GM18873 (cell line): ENCODE data around the gene RERE.

Source experiments
- ATAC-seq: cut with Tn5 transposase; IDR thresholded peaks from one replicate; pipeline ENCODE4 v1.9.1; 2021; ENCODE audit warnings: mild to moderate bottlenecking, moderate library complexity, moderate number of reproducible peaks; ENCODE audit not compliant: unreplicated experiment, low FRiP score

RERE gene

DNA sequence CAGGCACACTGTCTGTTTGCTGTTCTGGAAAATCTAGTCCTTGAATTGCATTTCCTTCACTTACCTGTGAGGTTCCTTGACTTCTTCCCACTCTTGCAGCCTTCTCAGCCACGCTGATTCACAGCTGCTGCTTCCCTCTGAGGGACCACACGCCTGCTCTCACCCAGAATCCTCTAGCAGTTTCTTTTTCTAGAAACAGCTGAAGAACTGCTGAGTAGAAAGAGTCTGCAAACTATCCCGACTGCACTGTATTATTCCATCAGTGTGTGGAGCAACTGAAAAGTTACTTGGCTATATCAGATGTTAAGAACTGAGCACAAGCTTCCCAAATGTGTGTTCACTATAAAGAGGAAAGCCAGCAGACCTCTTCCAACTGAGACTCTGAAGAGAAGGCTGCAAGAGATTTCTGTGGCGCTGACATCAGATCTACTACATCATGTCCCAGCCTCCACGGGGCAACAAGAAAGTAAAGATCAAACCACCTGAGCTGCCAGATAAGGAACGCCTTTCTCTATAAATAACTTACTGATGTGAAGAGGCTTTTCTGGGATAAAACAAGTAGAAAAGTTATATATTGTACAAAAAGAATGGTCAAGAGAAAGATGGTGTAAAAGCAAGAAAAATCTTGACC lies 226.6 kb downstream of the RERE start:
- no peak for ATAC-seq

DNA sequence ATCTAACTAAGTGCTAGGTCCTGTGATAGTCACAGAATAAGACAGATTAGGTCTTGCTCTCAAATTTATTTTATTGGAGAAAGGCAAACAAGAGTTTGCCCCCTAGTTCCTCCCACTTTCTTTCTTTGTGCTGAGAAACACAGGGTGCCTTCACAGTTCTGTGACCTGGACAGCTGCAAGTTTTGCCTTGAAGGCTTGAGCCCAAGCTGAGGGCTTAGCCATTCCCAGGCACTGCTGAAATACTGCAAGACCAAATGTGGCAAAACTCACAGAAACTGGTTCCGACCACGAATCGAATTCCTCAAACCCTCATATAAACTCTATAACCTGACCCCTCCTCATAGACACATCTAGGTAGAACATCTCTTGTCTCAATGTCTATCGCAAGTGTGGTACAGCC lies 227.9 kb downstream of the RERE start:
- no peak for ATAC-seq

GRCh38 chr1:8587784-8588183 lies 229.7 kb downstream of the RERE start:
- no peak for ATAC-seq

DNA sequence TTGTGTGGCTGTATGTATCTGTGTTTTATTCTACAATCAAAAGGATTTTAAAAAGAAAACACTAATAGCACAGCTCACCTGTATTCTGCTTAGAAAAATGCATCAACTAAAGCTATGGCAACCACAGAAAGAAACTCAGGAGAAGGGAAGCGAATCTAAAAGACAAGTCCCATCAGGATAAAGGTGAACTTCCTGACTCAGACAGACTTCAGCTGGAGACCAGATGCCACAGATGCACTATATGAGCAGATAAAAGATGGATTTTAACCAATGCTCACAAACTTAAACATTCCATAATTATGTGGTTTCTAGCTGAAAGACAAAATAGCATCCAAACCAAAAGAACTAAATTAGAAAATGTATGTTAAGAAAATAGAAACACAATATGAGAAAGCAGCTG lies 231.0 kb downstream of the RERE start:
- ATAC-seq: no peak

GRCh38 chr1:8584316-8584715 lies 233.1 kb downstream of the RERE start:
- ATAC-seq: no peak

GRCh38 chr1:8583031-8583430 lies 234.4 kb downstream of the RERE start:
- ATAC-seq: no peak

DNA sequence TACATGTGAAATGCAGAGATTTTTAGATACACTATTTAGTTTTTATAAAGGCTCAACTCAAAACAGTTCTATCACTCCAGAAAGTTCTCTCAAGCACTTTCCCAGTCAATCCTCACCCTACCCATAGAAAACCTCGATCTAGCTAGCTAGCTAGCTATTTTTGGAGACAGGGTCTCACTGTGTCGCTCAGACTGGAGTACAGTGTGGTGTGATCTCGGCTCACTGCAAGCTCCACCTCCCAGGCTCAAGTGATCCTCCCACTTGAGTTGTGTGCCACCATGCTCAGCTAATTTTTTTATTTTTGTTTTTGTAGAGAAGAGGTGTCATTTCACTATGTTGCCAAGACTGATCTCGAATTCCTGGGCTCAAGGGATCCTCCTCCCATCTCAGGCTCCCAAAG lies 236.9 kb downstream of the RERE start:
- ATAC-seq: no peak

DNA sequence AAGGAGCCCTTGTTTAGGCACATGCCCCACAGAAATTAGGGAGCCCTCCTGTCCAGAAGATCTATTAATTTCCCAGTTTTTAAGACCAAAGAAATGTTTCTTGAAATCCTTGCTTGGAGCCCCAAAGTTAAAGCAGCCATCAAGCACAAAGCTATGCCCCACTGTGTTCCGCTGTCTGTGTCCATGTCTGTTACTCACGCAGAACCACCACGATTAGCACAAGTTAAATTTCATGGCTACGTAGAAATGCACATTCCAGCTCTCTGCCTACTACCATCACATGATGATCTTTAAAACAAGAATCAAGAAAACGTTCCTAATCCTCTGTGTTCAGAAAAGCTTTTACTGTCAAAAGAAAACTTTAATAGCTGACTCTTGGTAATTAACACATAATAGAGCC lies 238.5 kb downstream of the RERE start:
- no peak for ATAC-seq

- ATAC-seq: no peak
Observed at GRCh38 chr1:8578132-8578877, 239.1 kb downstream of the RERE start.

- ATAC-seq: no peak
Observed at GRCh38 chr1:8574985-8575384, 242.5 kb downstream of the RERE start.

DNA sequence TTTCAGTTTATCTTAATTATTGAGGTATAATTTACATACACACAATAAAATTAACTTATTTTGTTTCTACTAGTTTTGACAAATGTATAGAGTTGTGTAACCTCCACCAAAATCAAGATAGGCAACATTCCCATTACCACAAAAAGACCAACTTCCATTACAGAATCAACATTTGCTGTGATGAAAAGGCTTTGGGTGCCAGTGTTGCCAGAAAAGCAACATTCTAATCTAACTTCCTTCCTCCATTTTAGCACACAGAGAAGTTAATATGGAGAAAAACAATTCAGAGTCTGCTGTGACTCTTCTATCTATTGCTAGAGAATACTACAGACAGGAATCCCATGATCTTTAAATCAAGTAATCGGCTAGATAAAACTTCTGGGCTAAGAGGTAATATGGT lies 245.3 kb downstream of the RERE start:
- no peak for ATAC-seq

- no peak for ATAC-seq
Observed at GRCh38 chr1:8571200-8571984, 246.0 kb downstream of the RERE start.

- no peak for ATAC-seq
Observed at GRCh38 chr1:8570465-8570864, 247.0 kb downstream of the RERE start.

- ATAC-seq: no peak
Observed at GRCh38 chr1:8569242-8569641, 248.2 kb downstream of the RERE start.

- ATAC-seq: no peak
Observed at GRCh38 chr1:8568837-8569236, 248.6 kb downstream of the RERE start.

DNA sequence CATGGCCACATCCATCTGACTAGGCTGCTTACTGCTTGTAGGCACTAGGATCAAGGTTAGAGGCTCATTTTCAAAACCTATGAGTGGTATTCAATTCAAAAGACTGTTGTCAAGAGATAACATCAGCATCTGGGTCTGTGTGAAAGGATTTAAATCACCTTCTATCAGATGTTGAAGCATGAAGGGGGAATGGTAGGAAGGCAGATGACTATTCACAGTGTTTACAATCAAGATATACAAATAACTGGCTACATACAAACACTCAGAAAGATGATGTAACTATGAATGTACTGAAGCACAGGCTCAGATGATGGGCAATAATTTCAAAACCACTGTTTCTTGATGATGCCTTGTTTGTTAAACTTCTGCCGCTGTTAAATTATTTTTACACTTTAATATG lies 250.3 kb downstream of the RERE start:
- no peak for ATAC-seq

DNA sequence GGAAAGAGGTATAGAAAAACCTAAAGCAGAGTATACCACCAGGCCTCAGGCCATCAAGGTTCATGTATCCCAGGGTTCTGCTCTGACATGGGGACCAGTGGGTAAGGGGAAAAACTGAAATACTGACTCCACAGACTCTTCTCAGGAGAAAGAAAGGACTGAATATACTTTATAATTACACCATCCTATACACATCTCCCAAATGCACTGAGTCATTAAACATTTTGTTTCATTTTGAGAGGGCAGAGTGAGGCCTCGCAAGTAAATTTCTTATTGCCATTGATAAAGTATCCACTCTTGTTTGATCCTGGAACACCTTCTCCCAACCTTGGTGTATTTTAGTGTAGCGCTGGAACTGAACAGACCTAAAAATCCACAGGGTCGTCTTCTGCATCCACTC lies 251.6 kb downstream of the RERE start:
- ATAC-seq: no peak

- ATAC-seq: no peak
Observed at GRCh38 chr1:8563944-8564537, 253.4 kb downstream of the RERE start.

DNA sequence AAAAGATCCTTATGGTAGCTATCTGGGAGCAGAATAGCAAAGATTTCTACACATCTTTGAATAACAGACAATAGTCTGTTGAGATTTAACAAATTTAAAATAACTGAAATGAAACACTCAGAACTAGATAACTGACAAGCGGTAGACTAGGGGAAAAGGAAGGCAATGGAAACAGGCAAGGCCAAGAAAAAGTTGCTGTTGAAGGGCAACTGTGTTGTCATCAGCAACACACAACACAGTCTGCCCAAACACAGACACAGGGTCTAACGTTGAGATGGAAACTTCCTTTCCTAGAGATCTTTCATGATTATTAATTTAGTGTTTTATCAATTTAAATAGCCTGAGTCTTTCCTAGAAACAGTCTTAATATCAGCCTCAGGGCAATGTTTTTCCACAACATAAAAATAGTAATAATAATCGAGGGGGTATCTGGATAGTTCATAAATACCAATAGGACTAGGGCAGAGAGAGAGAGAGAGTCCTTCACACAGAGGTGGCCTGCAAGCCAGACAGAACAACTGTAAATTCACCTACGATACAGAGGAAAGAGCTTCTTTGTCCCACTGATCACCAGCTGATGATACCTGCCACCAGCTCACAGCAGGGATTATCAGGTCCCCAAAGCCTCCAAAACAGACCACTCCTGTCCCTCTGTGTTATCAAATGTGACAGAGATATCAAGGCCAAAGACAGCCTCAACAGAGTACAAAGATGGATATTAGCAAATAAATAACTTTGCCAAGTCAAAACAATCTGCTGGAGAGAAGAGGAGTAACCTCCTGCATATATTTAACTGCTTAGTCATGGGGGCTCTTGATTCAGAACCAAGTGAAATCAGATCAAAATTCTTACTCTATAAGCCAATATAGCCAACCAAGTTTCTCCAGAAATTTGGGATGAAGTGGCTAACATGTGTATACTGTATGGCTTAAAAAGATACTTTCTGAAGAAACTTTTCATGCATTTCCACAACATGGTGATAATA lies 254.3 kb downstream of the RERE start:
- ATAC-seq: no peak

DNA sequence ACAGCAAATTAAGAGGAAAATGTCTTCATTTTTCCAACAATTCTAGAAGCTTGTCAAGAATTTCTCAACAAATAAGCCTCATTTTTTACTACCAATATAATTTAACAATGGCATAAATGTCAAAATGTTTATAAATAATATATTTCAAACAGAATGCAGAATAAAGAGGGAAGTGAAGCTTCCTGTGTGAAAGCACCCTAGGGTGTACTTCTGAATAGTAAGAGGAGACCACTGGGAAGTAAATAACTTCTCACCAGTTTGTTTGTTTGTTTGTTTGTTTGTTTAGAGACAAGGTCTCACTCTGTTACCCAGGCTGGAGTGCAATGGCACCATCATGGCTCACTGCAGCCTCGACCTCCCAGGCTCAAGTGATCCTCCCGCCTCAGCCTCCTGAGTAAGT lies 255.2 kb downstream of the RERE start:
- ATAC-seq: no peak
